Ovary (tissue), 9 donors: ENCODE measurements around the gene ADAMTS12. TPM values are rescaled to one million over a fixed set of nuclear protein-coding genes. Genes with fewer than 3 reads are reported as not detected.

ENCODE experiments used
- DNase-seq, 5 donors: peaks; one replicate each; pipeline ENCODE4 v3.0.0-alpha.2; 2019 to 2020
- H3K27ac ChIP-seq, 2 donors: fragments of 200-600 bp; one replicate each; pipeline versions ENCODE4 v1.5.1 to v1.8.0; 2019 to 2022
- H3K27me3 ChIP-seq: fragments of 200-600 bp; one replicate; pipeline ENCODE4 v1.8.0; 2022
- H3K36me3 ChIP-seq: fragments of 200-600 bp; sonication (generic); one replicate; pipeline ENCODE4 v1.5.1; 2019
- H3K4me1 ChIP-seq: one replicate; pipeline ENCODE4 v1.8.1; 2013; ENCODE audit warnings: mild to moderate bottlenecking, moderate library complexity; ENCODE audit not compliant: insufficient read depth
- H3K4me3 ChIP-seq: fragments of 200-600 bp; sonication (generic); one replicate; pipeline ENCODE4 v1.5.1; 2017
- H3K9me3 ChIP-seq, 2 donors: fragments of 200-600 bp in 1 of 2; sonication (generic) in 1 of 2; one replicate each; pipeline versions ENCODE4 v1.5.1 to v1.8.1; 2013 to 2019; ENCODE audit warnings: mild to moderate bottlenecking in 1 of 2, moderate library complexity in 1 of 2
- CTCF ChIP-seq, 3 donors: fragments of 450-650 bp in 2 of 3; fragments of 200-600 bp in 1 of 3; IDR thresholded peaks; one replicate each; pipeline versions ENCODE4 v1.5.1 to v1.8.0; 2016 to 2022; ENCODE audit warnings: antibody characterized with exemption in 3 of 3, mild to moderate bottlenecking in 1 of 3
- EP300 ChIP-seq: sonication (generic); formaldehyde crosslinking; IDR thresholded peaks from one replicate; pipeline ENCODE4 v1.6.1; 2017; ENCODE audit warnings: antibody characterized with exemption
- POLR2A ChIP-seq: fragments of 450-650 bp; IDR thresholded peaks from one replicate; pipeline ENCODE4 v1.6.1; 2017; ENCODE audit warnings: antibody characterized with exemption, mild to moderate bottlenecking, moderate library complexity
- WGBS, 3 donors: extraction: QIAGEN DNeasy Blood & Tissue Kit in 1 of 3; methylation state at CpG; one replicate each; pipeline versions ENCODE4 v1.1.5 to v1.1.7; 2013 to 2017; 5-methylcytosine and 5-hydroxymethylcytosine counted together
- intact Hi-C, 4 donors: fragments of 100-400 bp; cut with DNase I; formaldehyde crosslinking; loops; one replicate each; pipeline versions ENCODE4 v1.11.0 to v1.15.1; 2022 to 2023
- polyA plus RNA-seq, 2 donors: library from polyadenylated mRNA; stranded (reverse); fragments of 200-250 nt in 1 of 2; fragments of 350-450 nt in 1 of 2; fragmentation: Illumina TruSeq in 1 of 2; extraction: RNeasy Lipid Tissue Mini Kit (QIAGEN cat#74804) in 1 of 2; gene quantifications; one replicate each; pipeline ENCODE4 v1.2.3, GENCODE V29; 2013 to 2014
- total RNA-seq, 7 donors: library from RNA; depleted of rRNA in 2 of 7; stranded (reverse); fragments of >200 nt in 2 of 7; fragmentation: NEBNext Ultra II Directional in 3 of 7; extraction: Animal tissue kit (Norgen Biotek cat#: 25700) in 3 of 7; gene quantifications; one replicate each; pipeline versions ENCODE4 v1.1.0 to v1.2.4, GENCODE V29; 2016 to 2023
- donor health status: DM: no; HTN: no; CAD: no; lungs with moderate emphysema.
- donor health status: DM: no; HTN: no; CAD: no.
- donor health status: Bipolar disorder and iron deficiency.
- donor health status: DM: yes; HTN: yes; CAD: no.
- donor health status: DM: no; HTN: no; CAD: no.
- donor health status: DM: yes; HTN: yes; CAD: no.

Gene ADAMTS12
- total and polyA plus RNA-seq, 9 donors, result 2.9 to 9.8 (median 5.5) TPM

- H3K4me1 ChIP-seq, result no peaks in the 10 kb centered on the region
- no peak overlapping the region for H3K4me3 ChIP-seq
- no peaks in the 10 kb centered on the region for H3K27me3 ChIP-seq
- TF ChIP-seq EP300, result no peak
- no peak for TF ChIP-seq CTCF (IDR thresholded peaks at IDR 0.05)
- no peak for TF ChIP-seq POLR2A
- H3K27ac ChIP-seq, result no peak overlapping the region
- DNase-seq, result no peak
- H3K9me3 ChIP-seq, result no peaks in the 10 kb centered on the region
- intact Hi-C loops, result loop anchor here in 1 of 4 donors (10.0 kb wide), 1 partner anchor 54 kb away; no protein-coding TSS in a partner anchor
- 97 to 98% (median 97%) methylated on average over 1 of the region's 1 CpG for WGBS, 3 donors
- H3K36me3 ChIP-seq, result no peaks in the 10 kb centered on the region
Observed at GRCh38 chr5:33831041-33831440, 60.7 kb downstream of the ADAMTS12 start.

- peaks cover 4% of the 10 kb centered on the region for H3K4me1 ChIP-seq
- 82 to 91% (median 90%) methylated on average over 1 of the region's 1 CpG for WGBS, 3 donors
- H3K27me3 ChIP-seq, result no peaks in the 10 kb centered on the region
- intact Hi-C loops, result no loop called here
- no peaks in the 10 kb centered on the region for H3K36me3 ChIP-seq
- no peak overlapping the region for H3K27ac ChIP-seq
- TF ChIP-seq POLR2A (no peak), EP300 (no peak), CTCF (IDR thresholded peaks at IDR 0.05) (no peak)
- H3K9me3 ChIP-seq, result no peaks in the 10 kb centered on the region
- no peak overlapping the region for H3K4me3 ChIP-seq
- DNase-seq, result no peak
Observed at GRCh38 chr5:33829430-33829829, 62.4 kb downstream of the ADAMTS12 start.

- peaks cover 4% of the 10 kb centered on the region for H3K4me1 ChIP-seq
- H3K9me3 ChIP-seq, result no peaks in the 10 kb centered on the region
- 87 to 90% (median 89%) methylated on average over 7 of the region's 7 CpGs for WGBS, 3 donors
- intact Hi-C loops, result no loop called here
- no peak for DNase-seq
- TF ChIP-seq CTCF (IDR thresholded peaks at IDR 0.05) (no peak), POLR2A (no peak), EP300 (no peak)
- H3K27me3 ChIP-seq, result no peaks in the 10 kb centered on the region
- H3K4me3 ChIP-seq, result no peak overlapping the region
- H3K27ac ChIP-seq, result no peak overlapping the region
- H3K36me3 ChIP-seq, result no peaks in the 10 kb centered on the region
Observed at GRCh38 chr5:33828626-33829308, 63.0 kb downstream of the ADAMTS12 start.

- intact Hi-C loops, result no loop called here
- TF ChIP-seq EP300 (no peak), CTCF (IDR thresholded peaks at IDR 0.05) (no peak), POLR2A (no peak)
Observed at GRCh38 chr5:33827885-33828284, 63.9 kb downstream of the ADAMTS12 start.

More at GRCh38 chr5:33827885-33828284, 63.9 kb downstream of the ADAMTS12 start:
- H3K27me3 ChIP-seq, result no peaks in the 10 kb centered on the region
- WGBS, 3 donors, result 83 to 95% (median 88%) methylated on average over 1 of the region's 1 CpG
- DNase-seq, result no peak
- H3K4me3 ChIP-seq, result no peak overlapping the region
- no peak overlapping the region for H3K27ac ChIP-seq
- H3K36me3 ChIP-seq, result no peaks in the 10 kb centered on the region
- H3K9me3 ChIP-seq, result no peaks in the 10 kb centered on the region
- peaks cover 4% of the 10 kb centered on the region for H3K4me1 ChIP-seq
